Measurements from ENCODE around the gene PON2. TPM values are rescaled to one million over a fixed set of nuclear protein-coding genes. Genes with fewer than 3 reads are reported as not detected.
"Not testable (repeated sequence)": the region's sequence is repeated elsewhere in the genome, so short reads cannot be mapped to it uniquely, and the experiment has no call there.

Gene PON2
- total RNA-seq, 6 experiments from 2014 or later = 63.7 to 79.0 (median 72.0) TPM

- DNase-seq = no peak
- Mint-ChIP-seq H3K4me3 (no peak overlapping the region), H3K27ac (no peak overlapping the region)
Measured at GRCh38 chr7:95394370-95394769, 40.5 kb downstream of the PON2 start.

GRCh38 chr7:95391761-95392160 is 43.1 kb downstream of the PON2 start:
- Mint-ChIP-seq H3K4me1 (ENCODE audit: low read depth) (peaks cover 2% of the 10 kb centered on the region; the same call in 1 of the 2 replicates), H3K9me3 (peaks cover 6% of the 10 kb centered on the region; the same call in 1 of the 2 replicates), H3K4me3 (no peak overlapping the region), H3K36me3 (ENCODE audit: low read depth) (no peaks in the 10 kb centered on the region), H3K27me3 (ENCODE audit: insufficient read depth) (peaks cover 4% of the 10 kb centered on the region; the same call in 1 of the 2 replicates), H3K27ac (no peak overlapping the region)
- no peak for DNase-seq
- TF ChIP-seq CTCF (IDR thresholded peaks at IDR 0.05) = no peak

More at GRCh38 chr7:95394370-95394769, 40.5 kb downstream of the PON2 start:
- H3K4me1 Mint-ChIP-seq (ENCODE audit: low read depth) = peaks cover 4% of the 10 kb centered on the region; the same call in 1 of the 2 replicates
- no peaks in the 10 kb centered on the region for H3K36me3 Mint-ChIP-seq (ENCODE audit: low read depth)
- H3K27me3 Mint-ChIP-seq (ENCODE audit: insufficient read depth) = peaks cover 4% of the 10 kb centered on the region
- no peak for TF ChIP-seq CTCF (IDR thresholded peaks at IDR 0.05)
- H3K9me3 Mint-ChIP-seq = no peaks in the 10 kb centered on the region

GRCh38 chr7:95389516-95389915 is 45.3 kb downstream of the PON2 start:
- H3K27ac Mint-ChIP-seq = no peak overlapping the region
- no peaks in the 10 kb centered on the region for H3K36me3 Mint-ChIP-seq (ENCODE audit: low read depth)
- H3K27me3 Mint-ChIP-seq (ENCODE audit: insufficient read depth) = no peaks in the 10 kb centered on the region
- no peak for TF ChIP-seq CTCF (IDR thresholded peaks at IDR 0.05)
- peaks cover 6% of the 10 kb centered on the region; the same call in 1 of the 2 replicates for H3K9me3 Mint-ChIP-seq
- no peak for DNase-seq
- H3K4me3 Mint-ChIP-seq = no peak overlapping the region
- no peaks in the 10 kb centered on the region for H3K4me1 Mint-ChIP-seq (ENCODE audit: low read depth)

- H3K36me3 Mint-ChIP-seq (ENCODE audit: low read depth); DNase-seq; H3K27me3 Mint-ChIP-seq (ENCODE audit: insufficient read depth); H3K4me3 Mint-ChIP-seq; H3K4me1 Mint-ChIP-seq (ENCODE audit: low read depth); H3K27ac Mint-ChIP-seq: not testable (repeated sequence)
- H3K9me3 Mint-ChIP-seq = peaks cover 12% of the 10 kb centered on the region
Measured at GRCh38 chr7:95379457-95379856, 55.4 kb downstream of the PON2 start.

- TF ChIP-seq CTCF (IDR thresholded peaks at IDR 0.05) = no peak
- no peaks in the 10 kb centered on the region; the same call in 1 of the 2 replicates for H3K27me3 Mint-ChIP-seq (ENCODE audit: insufficient read depth)
- H3K27ac Mint-ChIP-seq = no peak overlapping the region
- DNase-seq = no peak
- peaks cover 12% of the 10 kb centered on the region for H3K9me3 Mint-ChIP-seq
- H3K4me1 Mint-ChIP-seq (ENCODE audit: low read depth) = no peaks in the 10 kb centered on the region
- H3K36me3 Mint-ChIP-seq (ENCODE audit: low read depth) = no peaks in the 10 kb centered on the region
- no peak overlapping the region for H3K4me3 Mint-ChIP-seq
Measured at GRCh38 chr7:95376632-95377400, 58.0 kb downstream of the PON2 start.

GRCh38 chr7:95375591-95376257 is 59.1 kb downstream of the PON2 start:
- no peaks in the 10 kb centered on the region for H3K4me1 Mint-ChIP-seq (ENCODE audit: low read depth)
- no peak overlapping the region for H3K4me3 Mint-ChIP-seq
- H3K9me3 Mint-ChIP-seq = peaks cover 12% of the 10 kb centered on the region
- H3K36me3 Mint-ChIP-seq (ENCODE audit: low read depth) = no peaks in the 10 kb centered on the region
- no peak for TF ChIP-seq CTCF (IDR thresholded peaks at IDR 0.05)
- no peaks in the 10 kb centered on the region; the same call in 1 of the 2 replicates for H3K27me3 Mint-ChIP-seq (ENCODE audit: insufficient read depth)
- no peak for DNase-seq
- no peak overlapping the region for H3K27ac Mint-ChIP-seq
